Activated naive CD8-positive, alpha-beta T cell treated with anti-CD3 and anti-CD28 coated beads, Interleukin-2, amount 10 ng/mL, durations not matched to agents 7 days and 5 days (primary cell): ENCODE measurements around the gene PSMD4. TPM values are rescaled to one million over a fixed set of nuclear protein-coding genes. Genes with fewer than 3 reads are reported as not detected.

Experiments
- ATAC-seq: fragments of 150-1000 bp; cut with Tn5 transposase; one replicate; pipeline ENCODE4 v1.10.0; 2021; ENCODE audit warnings: low read depth, moderate library complexity
- POLR2A ChIA-PET: fragments of 350-600 bp; sonication (Branson Sonifier 250); formaldehyde crosslinking; loops from one replicate; lab custom pipeline; 2021; ENCODE audit warnings: antibody characterized with exemption; lab: Charles Lee
- DNase-seq: peaks from one replicate; pipeline ENCODE4 v3.0.0; 2021
- H3K27ac Mint-ChIP-seq: one replicate; pipeline ENCODE4 v1.8.0; 2022; ENCODE audit warnings: mild to moderate bottlenecking, mixed read lengths
- H3K27me3 Mint-ChIP-seq: one replicate; pipeline ENCODE4 v1.8.0; 2022; ENCODE audit warnings: mild to moderate bottlenecking, moderate library complexity, mixed read lengths
- H3K36me3 Mint-ChIP-seq: one replicate; pipeline ENCODE4 v1.8.0; 2021; ENCODE audit warnings: mild to moderate bottlenecking, mixed read lengths
- H3K4me1 Mint-ChIP-seq: one replicate; pipeline ENCODE4 v1.8.0; 2021; ENCODE audit warnings: mixed read lengths
- H3K4me3 Mint-ChIP-seq: one replicate; pipeline ENCODE4 v1.8.0; 2022; ENCODE audit warnings: mild to moderate bottlenecking, moderate library complexity, mixed read lengths
- H3K9me3 Mint-ChIP-seq: one replicate; pipeline ENCODE4 v1.8.0; 2021; ENCODE audit warnings: mixed read lengths
- total RNA-seq, 2 experiments: library from RNA; stranded (reverse); gene quantifications; one replicate each; pipeline ENCODE4 v1.2.3, GENCODE V29; 2021

Gene PSMD4
- total RNA-seq, 2 experiments from 2014 or later: 170 to 174 TPM

- Mint-ChIP-seq H3K9me3 (no peaks in the 10 kb centered on the region), H3K4me1 (peaks cover 2% of the 10 kb centered on the region), H3K36me3 (peaks cover 10% of the 10 kb centered on the region), H3K4me3 (no peak overlapping the region), H3K27ac (peak overlapping the region; percentile 43), H3K27me3 (no peaks in the 10 kb centered on the region)
- DNase-seq: no peak
- no peak for ATAC-seq
- POLR2A ChIA-PET: interaction anchor here (0.8 to 5.0 kb wide), 4 partner anchors 8 to 106 kb away, joined by 3 to 22 read pairs (median 4); partner anchors contain the start of gene ZNF687
These were observed 37.9 kb downstream of the PSMD4 start for GRCh38 chr1:151292207-151293030.

DNA sequence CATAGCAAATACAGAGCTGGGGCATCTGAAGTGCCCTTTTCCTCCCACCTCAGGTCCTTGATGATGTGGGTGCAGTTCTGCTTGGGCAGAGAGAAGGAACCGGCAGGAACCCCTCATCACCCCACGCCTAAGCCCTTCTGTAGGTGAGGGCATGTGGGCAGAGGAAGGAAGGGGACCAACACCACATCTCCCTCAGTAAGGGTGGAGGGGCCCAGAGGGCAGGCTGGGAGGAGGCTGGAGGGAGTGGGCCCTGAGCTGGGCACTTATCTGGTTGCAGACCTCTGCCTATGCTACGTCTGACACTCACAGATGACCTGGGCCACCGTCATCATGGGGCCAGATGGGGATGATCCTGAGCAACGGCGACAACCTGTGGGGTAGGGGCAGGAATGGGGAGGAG is 38.6 kb downstream of the PSMD4 start:
- POLR2A ChIA-PET: interaction anchor here (1.8 to 5.0 kb wide), 3 partner anchors 9 to 46 kb away, joined by 4 to 22 read pairs (median 6); no protein-coding TSS in a partner anchor
- Mint-ChIP-seq H3K4me3 (no peak overlapping the region), H3K27ac (peak overlapping the region; percentile 60), H3K4me1 (peaks cover 2% of the 10 kb centered on the region), H3K27me3 (no peaks in the 10 kb centered on the region), H3K36me3 (peaks cover 12% of the 10 kb centered on the region), H3K9me3 (no peaks in the 10 kb centered on the region)
- DNase-seq (no peak), ATAC-seq (peak; percentile 11)

DNA sequence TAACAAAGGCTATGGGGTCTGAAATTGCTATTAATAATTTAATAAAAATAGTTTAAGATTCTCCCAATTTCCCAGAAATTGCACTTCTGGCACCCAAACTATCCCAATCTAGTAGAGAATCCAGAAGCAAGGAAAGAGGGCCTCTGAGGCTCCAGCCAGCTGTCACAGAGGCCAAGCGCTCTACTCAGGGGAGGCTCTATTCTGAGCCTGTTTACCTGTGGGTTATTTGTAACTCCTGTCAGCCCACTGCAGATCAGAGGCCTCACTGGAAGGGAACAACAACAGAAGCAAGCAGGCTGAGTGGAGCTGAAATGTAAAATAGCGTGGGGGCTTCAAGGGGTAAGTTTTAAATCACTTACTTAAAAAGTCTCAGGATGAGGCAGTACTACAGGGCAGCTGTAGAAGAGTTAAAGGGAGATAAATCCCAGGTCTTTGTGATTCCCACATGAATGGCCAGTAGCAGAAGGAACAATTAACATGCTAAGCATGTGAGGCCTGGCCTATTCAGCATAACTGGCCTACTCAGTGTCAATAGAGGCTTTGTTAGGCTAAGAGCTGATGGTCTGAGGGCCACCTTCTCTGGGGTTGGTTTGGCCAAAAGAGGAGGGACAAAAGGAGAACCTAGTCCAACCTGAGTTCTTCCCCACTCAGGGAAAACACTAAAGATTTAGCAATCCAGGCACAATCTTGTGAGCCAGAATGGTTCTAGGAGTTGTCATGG is 40.4 kb downstream of the PSMD4 start:
- Mint-ChIP-seq H3K27me3 (no peaks in the 10 kb centered on the region), H3K4me3 (no peak overlapping the region), H3K27ac (peak overlapping the region; percentile 27), H3K4me1 (peaks cover 2% of the 10 kb centered on the region), H3K36me3 (peaks cover 15% of the 10 kb centered on the region), H3K9me3 (no peaks in the 10 kb centered on the region)
- no peak for ATAC-seq
- POLR2A ChIA-PET: interaction anchor here (0.5 to 5.0 kb wide), 3 partner anchors 11 to 139 kb away, joined by 6 to 22 read pairs (median 6); no protein-coding TSS in a partner anchor
- no peak for DNase-seq

DNA sequence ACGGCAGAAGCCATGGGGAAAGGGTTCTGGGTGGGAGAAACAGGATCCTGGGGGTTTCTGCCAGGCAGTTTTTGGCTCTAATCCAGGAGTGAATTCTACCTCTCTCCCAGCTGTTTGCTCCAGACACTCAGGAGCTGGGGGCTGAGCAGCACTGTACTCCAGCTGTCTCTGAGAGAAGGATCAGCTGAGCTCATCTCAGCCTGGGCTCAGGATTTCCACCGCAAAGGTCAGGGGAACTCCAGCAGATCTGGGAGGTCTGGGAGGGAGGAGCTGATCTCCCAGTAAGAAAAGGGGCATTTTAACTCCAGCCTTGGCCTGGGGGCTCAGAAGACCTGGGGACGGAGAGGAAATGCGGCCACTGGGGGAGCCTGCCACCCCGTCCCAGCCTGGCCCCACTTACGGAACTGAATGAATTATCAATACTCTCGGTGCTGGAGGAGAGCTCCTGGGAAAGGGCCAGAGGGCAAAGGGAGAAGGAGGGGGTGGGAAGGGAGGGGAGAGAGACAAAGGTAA is 55.3 kb downstream of the PSMD4 start:
- no peak for DNase-seq
- Mint-ChIP-seq H3K4me3 (no peak overlapping the region), H3K9me3 (no peaks in the 10 kb centered on the region), H3K36me3 (peaks cover 29% of the 10 kb centered on the region), H3K27ac (no peak overlapping the region), H3K27me3 (no peaks in the 10 kb centered on the region), H3K4me1 (peaks cover 19% of the 10 kb centered on the region)
- ATAC-seq: no peak
- POLR2A ChIA-PET: interaction anchor here (0.5 to 2.2 kb wide), 3 partner anchors 13 to 17 kb away, joined by 3 to 9 read pairs (median 3); partner anchors contain the start of gene PI4KB

GRCh38 chr1:151311011-151311410 is 56.5 kb downstream of the PSMD4 start:
- Mint-ChIP-seq H3K27me3 (no peaks in the 10 kb centered on the region), H3K36me3 (peaks cover 26% of the 10 kb centered on the region), H3K4me3 (no peak overlapping the region), H3K9me3 (no peaks in the 10 kb centered on the region), H3K27ac (no peak overlapping the region), H3K4me1 (peaks cover 19% of the 10 kb centered on the region)
- DNase-seq (no peak), ATAC-seq (no peak)
- POLR2A ChIA-PET: interaction anchor here (0.5 to 2.2 kb wide), 2 partner anchors 16 to 53 kb away, joined by 4 to 9 read pairs; partner anchors contain the start of gene PI4KB

DNA sequence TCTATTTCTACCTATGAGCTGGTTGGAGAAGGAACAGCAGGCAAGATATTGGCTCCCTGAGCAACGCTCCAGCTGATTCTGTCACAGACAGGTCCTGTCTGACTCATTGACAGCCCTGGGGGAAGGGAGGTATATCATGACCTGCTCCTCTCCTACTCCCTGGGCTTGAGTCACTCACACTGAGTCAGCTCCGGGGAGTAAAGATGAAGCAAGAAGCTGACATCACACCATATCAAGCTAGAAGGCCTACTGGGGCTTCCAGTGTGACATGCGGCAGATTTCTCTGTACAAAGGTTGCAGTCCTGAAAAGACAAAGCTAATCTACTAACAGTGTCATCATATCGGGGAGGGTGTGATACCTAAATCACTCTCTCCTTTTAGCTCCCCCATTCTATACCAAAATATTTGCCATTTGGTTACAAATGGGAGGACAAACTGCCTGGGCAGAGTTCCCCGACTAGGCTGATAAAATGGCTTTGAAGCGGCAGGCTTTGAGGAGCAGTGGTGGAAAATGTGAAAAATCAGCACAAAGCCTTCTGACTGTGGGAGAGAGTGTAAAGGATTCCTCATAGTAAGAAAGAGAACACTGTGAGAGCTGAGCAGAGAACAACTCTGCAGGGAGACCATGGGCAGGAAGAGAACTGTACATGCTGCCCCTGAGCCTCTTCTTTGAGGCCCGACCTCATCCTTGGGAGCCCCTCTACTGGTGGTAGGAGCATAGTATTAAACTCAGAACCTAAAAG is 57.2 kb downstream of the PSMD4 start:
- peaks cover 26% of the 10 kb centered on the region for H3K36me3 Mint-ChIP-seq
- DNase-seq (no peak), ATAC-seq (peak; percentile 90)
- POLR2A ChIA-PET: interaction anchor here (0.9 to 2.2 kb wide), 3 partner anchors 9 to 121 kb away, joined by 3 to 9 read pairs (median 3); partner anchors contain the start of gene PI4KB
- peaks cover 19% of the 10 kb centered on the region for H3K4me1 Mint-ChIP-seq
- no peak overlapping the region for H3K4me3 Mint-ChIP-seq
- H3K27ac Mint-ChIP-seq: peak overlapping the region; percentile 31
- no peaks in the 10 kb centered on the region for H3K27me3 Mint-ChIP-seq
- no peaks in the 10 kb centered on the region for H3K9me3 Mint-ChIP-seq

- Mint-ChIP-seq H3K27ac (no peak overlapping the region), H3K9me3 (no peaks in the 10 kb centered on the region), H3K4me3 (no peak overlapping the region), H3K36me3 (peaks cover 26% of the 10 kb centered on the region), H3K27me3 (no peaks in the 10 kb centered on the region), H3K4me1 (peaks cover 19% of the 10 kb centered on the region)
- no peak for ATAC-seq
- DNase-seq: no peak
- POLR2A ChIA-PET: interaction anchor here (1.0 to 2.2 kb wide), 3 partner anchors 15 to 122 kb away, joined by 3 to 9 read pairs (median 5); partner anchors contain the start of gene PI4KB
These were observed 57.9 kb downstream of the PSMD4 start for GRCh38 chr1:151312411-151312810.

GRCh38 chr1:151312826-151313225 is 58.3 kb downstream of the PSMD4 start:
- Mint-ChIP-seq H3K27ac (no peak overlapping the region), H3K36me3 (peaks cover 28% of the 10 kb centered on the region), H3K4me3 (no peak overlapping the region), H3K9me3 (no peaks in the 10 kb centered on the region), H3K27me3 (no peaks in the 10 kb centered on the region), H3K4me1 (peaks cover 19% of the 10 kb centered on the region)
- DNase-seq: no peak
- ATAC-seq: no peak
- POLR2A ChIA-PET: interaction anchor here (1.0 to 1.5 kb wide), 2 partner anchors 14 to 122 kb away, joined by 3 to 5 read pairs; partner anchors contain the start of gene PI4KB

DNA sequence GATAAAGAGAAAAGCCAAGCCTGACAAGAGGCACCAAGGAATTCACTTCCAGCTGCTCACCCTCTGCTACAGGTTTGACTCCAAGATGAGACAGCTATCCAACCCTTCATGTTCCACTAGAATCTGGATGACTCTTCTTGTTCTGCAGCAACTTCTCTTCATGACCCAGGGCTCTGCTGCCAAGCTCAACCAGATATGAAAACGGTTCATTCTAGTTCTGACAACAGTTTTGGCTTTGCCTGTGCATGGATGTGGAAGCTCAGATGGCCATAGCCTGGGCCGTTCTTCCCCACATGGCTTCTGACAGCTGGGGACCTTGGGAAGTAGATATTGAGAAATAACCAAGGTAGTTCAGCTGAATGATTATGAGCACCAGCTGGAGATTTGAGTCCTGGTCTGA is 59.0 kb downstream of the PSMD4 start:
- H3K27ac Mint-ChIP-seq: no peak overlapping the region
- POLR2A ChIA-PET: interaction anchor here (1.5 kb wide), 1 partner anchor 14 kb away, joined by 5 read pairs; the partner anchor contains the start of gene PI4KB
- H3K4me1 Mint-ChIP-seq: peaks cover 19% of the 10 kb centered on the region
- H3K9me3 Mint-ChIP-seq: no peaks in the 10 kb centered on the region
- ATAC-seq (no peak), DNase-seq (no peak)
- no peaks in the 10 kb centered on the region for H3K27me3 Mint-ChIP-seq
- H3K4me3 Mint-ChIP-seq: no peak overlapping the region
- H3K36me3 Mint-ChIP-seq: peaks cover 25% of the 10 kb centered on the region

DNA sequence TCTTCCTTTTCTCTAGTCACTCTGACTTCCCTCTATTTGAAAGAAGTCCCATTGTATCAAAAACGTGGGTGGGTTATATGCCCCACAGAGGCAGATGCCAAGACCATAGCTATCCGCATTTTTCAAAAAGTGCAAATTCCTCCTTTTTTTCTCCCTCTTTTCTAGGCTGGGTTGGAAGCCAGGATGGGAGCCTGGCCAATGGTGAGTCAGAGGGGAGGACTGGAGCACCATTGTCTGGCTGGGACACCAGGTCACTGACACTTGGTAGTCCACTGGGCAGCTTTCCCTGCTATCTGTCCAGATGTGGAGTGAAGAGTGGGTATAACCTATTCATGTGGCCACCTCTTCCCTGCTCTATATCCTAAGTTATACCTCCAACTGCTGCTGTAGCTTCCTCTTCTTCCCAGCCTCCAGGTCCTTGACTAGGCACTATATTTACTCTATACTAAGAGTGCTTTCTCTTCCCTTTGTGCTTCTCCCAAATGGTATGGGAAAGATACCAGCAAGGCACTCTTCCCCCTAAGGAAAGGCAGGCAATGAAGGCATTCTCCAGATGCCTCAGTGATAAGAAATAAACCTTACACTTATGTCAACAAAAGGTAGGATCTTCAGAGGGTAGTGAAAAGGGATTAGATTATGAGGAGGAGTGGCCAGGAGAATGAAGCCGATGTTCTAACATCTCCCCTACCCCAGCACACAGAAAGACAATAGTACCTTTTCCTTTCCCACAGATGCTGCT is 59.8 kb downstream of the PSMD4 start:
- no peak for DNase-seq
- H3K27me3 Mint-ChIP-seq: no peaks in the 10 kb centered on the region
- H3K4me1 Mint-ChIP-seq: peaks cover 19% of the 10 kb centered on the region
- ATAC-seq: no peak
- no peaks in the 10 kb centered on the region for H3K9me3 Mint-ChIP-seq
- no peak overlapping the region for H3K4me3 Mint-ChIP-seq
- H3K27ac Mint-ChIP-seq: no peak overlapping the region
- peaks cover 25% of the 10 kb centered on the region for H3K36me3 Mint-ChIP-seq
- POLR2A ChIA-PET: interaction anchor here (1.5 kb wide), 1 partner anchor 13 kb away, joined by 5 read pairs; the partner anchor contains the start of gene PI4KB

GRCh38 chr1:151315565-151316235 is 61.2 kb downstream of the PSMD4 start:
- Mint-ChIP-seq H3K27me3 (no peaks in the 10 kb centered on the region), H3K36me3 (peaks cover 25% of the 10 kb centered on the region), H3K9me3 (no peaks in the 10 kb centered on the region), H3K4me1 (peaks cover 19% of the 10 kb centered on the region), H3K4me3 (no peak overlapping the region), H3K27ac (no peak overlapping the region)
- no peak for DNase-seq
- no peak for ATAC-seq
- POLR2A ChIA-PET: no interaction called here
